ENCODE measurements around the gene CCDC192. TPM values are rescaled to one million over a fixed set of nuclear protein-coding genes. Genes with fewer than 3 reads are reported as not detected.
A peak's percentile ranks its signal among the peaks of the same experiment; 100 is the strongest.

The CCDC192 gene
- total RNA-seq, 3 donors from 2014 or later: 1.3 TPM; not detected in 2

GRCh38 chr5:127870914-127871313, 167.7 kb downstream of the CCDC192 start:
- intact Hi-C loops (cut with DNase I; ENCODE audit: low total_unique reads): no loop called here
- peak; percentile 83 to 85 for DNase-seq (ENCODE audit: low spot score in 2 of 2)
- no peak overlapping the region for H3K4me3 ChIP-seq

DNA sequence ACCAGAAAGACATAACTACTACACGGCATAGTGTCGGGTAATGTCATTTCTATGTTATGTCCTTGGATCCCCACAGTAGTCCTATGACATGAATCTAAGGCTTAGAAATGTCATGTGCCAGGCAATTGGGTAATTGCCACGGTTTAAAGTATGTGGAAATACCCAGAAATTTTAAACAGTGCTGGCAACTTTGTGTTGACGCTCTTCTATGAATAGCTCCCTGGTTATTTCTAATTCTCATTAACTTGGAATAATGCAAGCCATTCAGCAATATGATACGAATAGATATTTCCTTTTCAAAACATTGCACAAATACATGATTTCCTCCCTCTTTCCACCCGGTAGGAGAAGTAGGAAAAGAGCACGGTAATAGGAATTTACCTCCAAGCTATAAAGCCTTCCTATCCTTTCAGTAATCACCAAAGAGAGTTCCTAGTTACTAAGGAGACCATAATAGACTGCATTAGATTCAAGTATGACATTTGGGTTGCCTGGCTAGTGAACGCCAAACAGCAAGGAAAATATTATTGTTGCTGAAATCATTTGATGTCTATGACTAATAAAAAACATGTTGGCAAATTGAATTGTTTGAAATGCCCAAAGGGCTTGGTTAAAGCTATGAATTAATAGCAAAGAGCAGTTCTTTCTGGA, 168.4 kb downstream of the CCDC192 start:
- intact Hi-C loops (cut with DNase I; ENCODE audit: low total_unique reads): no loop called here
- H3K4me1 ChIP-seq: no peaks in the 10 kb centered on the region
- no peaks in the 10 kb centered on the region for H3K9me3 ChIP-seq
- TF ChIP-seq, protein P1, sequence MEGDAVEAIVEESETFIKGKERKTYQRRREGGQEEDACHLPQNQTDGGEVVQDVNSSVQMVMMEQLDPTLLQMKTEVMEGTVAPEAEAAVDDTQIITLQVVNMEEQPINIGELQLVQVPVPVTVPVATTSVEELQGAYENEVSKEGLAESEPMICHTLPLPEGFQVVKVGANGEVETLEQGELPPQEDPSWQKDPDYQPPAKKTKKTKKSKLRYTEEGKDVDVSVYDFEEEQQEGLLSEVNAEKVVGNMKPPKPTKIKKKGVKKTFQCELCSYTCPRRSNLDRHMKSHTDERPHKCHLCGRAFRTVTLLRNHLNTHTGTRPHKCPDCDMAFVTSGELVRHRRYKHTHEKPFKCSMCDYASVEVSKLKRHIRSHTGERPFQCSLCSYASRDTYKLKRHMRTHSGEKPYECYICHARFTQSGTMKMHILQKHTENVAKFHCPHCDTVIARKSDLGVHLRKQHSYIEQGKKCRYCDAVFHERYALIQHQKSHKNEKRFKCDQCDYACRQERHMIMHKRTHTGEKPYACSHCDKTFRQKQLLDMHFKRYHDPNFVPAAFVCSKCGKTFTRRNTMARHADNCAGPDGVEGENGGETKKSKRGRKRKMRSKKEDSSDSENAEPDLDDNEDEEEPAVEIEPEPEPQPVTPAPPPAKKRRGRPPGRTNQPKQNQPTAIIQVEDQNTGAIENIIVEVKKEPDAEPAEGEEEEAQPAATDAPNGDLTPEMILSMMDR (IDR thresholded peaks at IDR 0.05): no peak
- TF ChIP-seq POLR2AphosphoS5 (IDR thresholded peaks at IDR 0.05) (peak in 1 of 3 donors; percentile 29), POLR2A (IDR thresholded peaks at IDR 0.05) (no peak)
- no peaks in the 10 kb centered on the region for H3K36me3 ChIP-seq
- DNase-seq (ENCODE audit: low spot score in 2 of 2): no peak
- no peaks in the 10 kb centered on the region for H3K27me3 ChIP-seq
- H3K27ac ChIP-seq: peak overlapping the region; percentile 86 to 92
- no peak overlapping the region for H3K4me3 ChIP-seq

More at GRCh38 chr5:127870914-127871313, 167.7 kb downstream of the CCDC192 start:
- Histone ChIP-seq H3K36me3 (no peaks in the 10 kb centered on the region), H3K9me3 (no peaks in the 10 kb centered on the region), H3K27me3 (no peaks in the 10 kb centered on the region), H3K27ac (peak overlapping the region; percentile 86 to 92), H3K4me1 (no peaks in the 10 kb centered on the region)
- TF ChIP-seq POLR2AphosphoS5 (IDR thresholded peaks at IDR 0.05): no peak
- TF ChIP-seq, protein P1 (IDR thresholded peaks at IDR 0.05): no peak
- TF ChIP-seq POLR2A (IDR thresholded peaks at IDR 0.05): no peak

DNA sequence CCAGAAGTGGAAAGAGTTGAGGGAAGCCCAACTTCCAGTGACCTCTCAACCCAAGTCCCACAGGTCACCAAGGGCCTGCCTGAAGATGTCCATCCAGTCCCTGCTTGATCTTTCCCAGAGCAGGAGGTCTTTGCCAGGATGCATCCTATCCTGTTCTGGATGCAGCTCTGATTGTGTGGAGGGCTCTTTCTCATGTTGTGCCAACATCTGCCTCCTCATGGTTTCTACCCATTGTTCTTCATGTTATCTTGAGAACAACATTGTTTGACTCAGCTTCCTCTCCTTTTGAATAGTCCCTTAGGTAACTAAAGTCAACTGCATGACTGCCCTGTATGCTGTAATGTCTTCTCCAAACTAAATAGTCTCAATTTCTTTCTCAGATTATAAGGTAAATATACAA, 169.3 kb downstream of the CCDC192 start:
- H3K27me3 ChIP-seq: no peaks in the 10 kb centered on the region
- no peak for DNase-seq (ENCODE audit: low spot score in 2 of 2)
- intact Hi-C loops (cut with DNase I; ENCODE audit: low total_unique reads): no loop called here
- peak overlapping the region; percentile 86 to 92 for H3K27ac ChIP-seq
- no peaks in the 10 kb centered on the region for H3K36me3 ChIP-seq
- no peak overlapping the region for H3K4me3 ChIP-seq
- no peaks in the 10 kb centered on the region for H3K9me3 ChIP-seq
- no peaks in the 10 kb centered on the region for H3K4me1 ChIP-seq
- TF ChIP-seq, protein P1 (IDR thresholded peaks at IDR 0.05): no peak
- TF ChIP-seq POLR2AphosphoS5 (IDR thresholded peaks at IDR 0.05): peak in 1 of 3 donors; percentile 53

DNA sequence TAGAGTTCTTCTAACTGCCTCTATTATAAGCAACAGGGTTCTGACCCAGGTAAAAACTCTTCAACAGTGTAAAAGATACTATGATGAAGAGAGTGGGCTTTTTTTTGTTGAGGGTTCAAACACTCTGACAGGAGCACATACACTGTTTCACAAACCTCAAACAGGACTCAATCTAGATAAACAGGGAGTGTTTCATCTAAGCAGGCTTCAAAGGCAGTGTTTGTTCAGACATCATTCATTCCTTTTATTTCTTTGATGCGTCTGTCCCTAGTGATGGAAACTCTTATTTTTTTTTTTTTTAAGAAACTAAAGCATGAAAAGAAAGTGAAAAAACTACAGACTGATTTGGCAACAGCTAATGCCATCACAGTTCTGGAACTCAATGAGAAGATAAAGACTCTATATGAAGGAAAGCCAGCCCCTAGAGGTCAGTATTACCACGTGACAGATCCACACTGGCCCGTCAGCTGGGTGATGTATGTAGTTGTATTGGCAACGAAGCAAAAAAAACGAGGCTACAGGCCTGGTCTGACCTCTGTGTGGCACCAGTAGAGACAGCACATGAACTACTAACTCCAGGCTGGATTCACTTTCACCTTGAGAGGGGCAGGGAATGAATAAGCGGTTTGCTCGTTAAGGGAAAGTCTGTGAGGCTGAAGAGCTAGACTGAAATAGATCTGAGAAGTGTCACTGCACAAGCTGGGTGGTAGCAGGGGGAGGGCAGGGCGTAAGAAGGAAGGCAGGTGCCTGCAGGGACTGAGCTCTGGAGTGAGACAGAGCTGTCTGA, 172.2 kb downstream of the CCDC192 start:
- intact Hi-C loops (cut with DNase I; ENCODE audit: low total_unique reads): no loop called here
- Histone ChIP-seq H3K9me3 (no peaks in the 10 kb centered on the region), H3K4me3 (no peak overlapping the region), H3K27me3 (no peaks in the 10 kb centered on the region), H3K27ac (peak overlapping the region; percentile 41 to 75), H3K36me3 (no peaks in the 10 kb centered on the region), H3K4me1 (no peaks in the 10 kb centered on the region)
- TF ChIP-seq POLR2AphosphoS5 (IDR thresholded peaks at IDR 0.05) (no peak), POLR2A (IDR thresholded peaks at IDR 0.05) (no peak)
- TF ChIP-seq, protein P1 (IDR thresholded peaks at IDR 0.05): peak in 1 of 3 donors; percentile 27
- DNase-seq (ENCODE audit: low spot score in 2 of 2): no peak

DNA sequence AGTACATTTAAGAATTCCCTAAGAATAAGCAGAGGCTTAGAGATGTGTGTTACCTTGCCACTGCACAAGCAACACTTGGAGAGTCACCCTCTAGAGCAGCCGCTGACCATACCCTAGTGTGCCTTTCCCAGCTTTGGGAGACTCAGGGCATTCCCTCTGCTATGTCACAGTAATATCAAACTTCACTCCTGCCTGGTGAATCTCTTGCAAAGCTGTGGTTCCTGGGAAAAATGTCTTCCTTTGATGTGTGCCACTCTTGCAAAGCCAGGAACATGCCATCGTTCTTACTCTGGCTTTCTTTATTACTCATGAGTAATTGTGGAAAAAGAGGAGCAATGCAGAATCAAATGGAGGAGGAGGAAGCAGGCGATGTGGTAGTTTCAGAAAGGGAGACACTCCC, 173.2 kb downstream of the CCDC192 start:
- Histone ChIP-seq H3K9me3 (no peaks in the 10 kb centered on the region), H3K4me3 (no peak overlapping the region), H3K4me1 (no peaks in the 10 kb centered on the region), H3K27ac (peak overlapping the region; percentile 49 to 75), H3K36me3 (no peaks in the 10 kb centered on the region), H3K27me3 (no peaks in the 10 kb centered on the region)
- TF ChIP-seq, protein P1 (IDR thresholded peaks at IDR 0.05): no peak
- no peak for TF ChIP-seq POLR2A (IDR thresholded peaks at IDR 0.05)
- TF ChIP-seq POLR2AphosphoS5 (IDR thresholded peaks at IDR 0.05): no peak
- no peak for DNase-seq (ENCODE audit: low spot score in 2 of 2)
- intact Hi-C loops (cut with DNase I; ENCODE audit: low total_unique reads): no loop called here
